Gastrocnemius medialis (tissue), 4 donors: ENCODE results near the gene LYPD6B. TPM values are rescaled to one million over a fixed set of nuclear protein-coding genes. Genes with fewer than 3 reads are reported as not detected.

Experiments
- ATAC-seq, 2 donors: fragments of 150-250 bp; one replicate each; pipeline ENCODE4 v1.9.1; 2016
- DNase-seq, 2 donors: peaks; one replicate each; pipeline ENCODE4 v3.0.0-alpha.2; 2019
- H3K27ac ChIP-seq, 4 donors: fragments of 200-600 bp; sonication (generic); 1 replicate in 1 of 4; 2 replicates in 3 of 4; pipeline ENCODE4 v1.5.1; 2016 to 2018; ENCODE audit warnings: mild to moderate bottlenecking in 2 of 4, moderate library complexity in 1 of 4
- H3K27me3 ChIP-seq, 3 donors: fragments of 200-600 bp; sonication (generic) in 2 of 3; 1 replicate in 1 of 3; 2 replicates in 2 of 3; pipeline versions ENCODE4 v1.5.1 to v1.6.0; 2016 to 2019; ENCODE audit warnings: mild to moderate bottlenecking in 1 of 3, moderate library complexity in 1 of 3
- H3K36me3 ChIP-seq, 2 donors: fragments of 200-600 bp; sonication (generic) in 1 of 2; one replicate each; pipeline ENCODE4 v1.5.1; 2017 to 2018
- H3K4me1 ChIP-seq, 2 donors: fragments of 200-600 bp; sonication (generic) in 1 of 2; one replicate each; pipeline ENCODE4 v1.5.1; 2016 to 2017; ENCODE audit warnings: mild to moderate bottlenecking in 2 of 2
- H3K4me3 ChIP-seq, 4 donors: fragments of 200-600 bp; sonication (generic) in 3 of 4; 1 replicate in 1 of 4; 2 replicates in 3 of 4; pipeline ENCODE4 v1.5.1; 2016 to 2019; ENCODE audit warnings: mild to moderate bottlenecking in 2 of 4
- H3K9me3 ChIP-seq, 3 donors: fragments of 200-600 bp; sonication (generic) in 2 of 3; 1 replicate in 1 of 3; 2 replicates in 2 of 3; pipeline ENCODE4 v1.5.1; 2016 to 2019
- POLR2A ChIP-seq, 2 donors: fragments of 450-650 bp; IDR thresholded peaks; one replicate each; pipeline ENCODE4 v1.6.1; 2017; ENCODE audit warnings: antibody characterized with exemption in 2 of 2, mild to moderate bottlenecking in 2 of 2, moderate library complexity in 2 of 2
- in situ Hi-C, 4 donors: fragments of 200-750 bp; cut with MboI; loops; one replicate each; pipeline versions ENCODE4 v1.15.0 to v1.8.0; 2017; ENCODE audit warnings: low sequenced_read_pairs in 4 of 4
- intact Hi-C: fragments of 100-400 bp; cut with DNase I; formaldehyde crosslinking; loops from one replicate; pipeline ENCODE4 v1.15.1; 2023; ENCODE audit warnings: low total_unique reads
- total RNA-seq, 4 donors: library from RNA; depleted of rRNA; stranded (reverse); fragments of >200 nt; gene quantifications; one replicate each; pipeline versions ENCODE4 v1.1.0 to v1.2.3, GENCODE V29; 2016
- TF ChIP-seq, protein P1 (sequence below), 5 experiments: fragments of 450-650 bp in 3 of 5; fragments of 200-600 bp in 2 of 5; sonication (generic) in 2 of 5; IDR thresholded peaks in 4 of 5; conservative IDR thresholded peaks in 1 of 5; 1 replicate in 4 of 5; 2 replicates in 1 of 5; pipeline ENCODE4 v1.5.1; 2016 to 2019; ENCODE audit warnings: antibody characterized with exemption in 5 of 5, mild to moderate bottlenecking in 3 of 5, moderate library complexity in 3 of 5

The LYPD6B gene
- total RNA-seq, 4 donors from 2014 or later: not detected

DNA sequence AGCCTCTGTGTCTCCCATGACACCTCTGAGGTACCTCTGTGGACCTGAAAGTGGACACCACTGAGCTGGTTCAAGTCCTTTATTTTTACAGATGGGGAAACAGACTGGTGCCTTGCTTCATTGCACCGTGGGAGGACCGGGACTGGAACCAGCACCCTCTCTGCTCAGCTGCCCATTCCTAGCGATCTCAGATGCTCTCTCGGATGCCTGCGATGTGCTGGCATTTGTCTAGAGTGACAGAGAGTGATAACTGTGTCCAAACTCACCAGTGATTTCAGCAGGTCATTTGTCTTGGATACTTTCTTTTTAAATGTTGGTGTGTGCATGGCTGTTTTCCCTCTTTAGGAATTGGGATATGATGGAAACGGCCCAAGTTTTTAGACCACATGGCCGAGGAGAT lies 30.1 kb upstream of the LYPD6B start:
- no peak for ATAC-seq
- no peak for DNase-seq
- no peaks in the 10 kb centered on the region for H3K36me3 ChIP-seq
- H3K4me3 ChIP-seq: no peak overlapping the region
- no peak overlapping the region for H3K27ac ChIP-seq
- no peak for TF ChIP-seq POLR2A (IDR thresholded peaks at IDR 0.05)
- TF ChIP-seq, protein P1, sequence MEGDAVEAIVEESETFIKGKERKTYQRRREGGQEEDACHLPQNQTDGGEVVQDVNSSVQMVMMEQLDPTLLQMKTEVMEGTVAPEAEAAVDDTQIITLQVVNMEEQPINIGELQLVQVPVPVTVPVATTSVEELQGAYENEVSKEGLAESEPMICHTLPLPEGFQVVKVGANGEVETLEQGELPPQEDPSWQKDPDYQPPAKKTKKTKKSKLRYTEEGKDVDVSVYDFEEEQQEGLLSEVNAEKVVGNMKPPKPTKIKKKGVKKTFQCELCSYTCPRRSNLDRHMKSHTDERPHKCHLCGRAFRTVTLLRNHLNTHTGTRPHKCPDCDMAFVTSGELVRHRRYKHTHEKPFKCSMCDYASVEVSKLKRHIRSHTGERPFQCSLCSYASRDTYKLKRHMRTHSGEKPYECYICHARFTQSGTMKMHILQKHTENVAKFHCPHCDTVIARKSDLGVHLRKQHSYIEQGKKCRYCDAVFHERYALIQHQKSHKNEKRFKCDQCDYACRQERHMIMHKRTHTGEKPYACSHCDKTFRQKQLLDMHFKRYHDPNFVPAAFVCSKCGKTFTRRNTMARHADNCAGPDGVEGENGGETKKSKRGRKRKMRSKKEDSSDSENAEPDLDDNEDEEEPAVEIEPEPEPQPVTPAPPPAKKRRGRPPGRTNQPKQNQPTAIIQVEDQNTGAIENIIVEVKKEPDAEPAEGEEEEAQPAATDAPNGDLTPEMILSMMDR (IDR thresholded peaks at IDR 0.05 in 4 of 5, conservative IDR thresholded peaks at IDR 0.05 in 1 of 5): no peak
- in situ Hi-C loops (no loop called here), intact Hi-C loops (no loop called here)
- H3K4me1 ChIP-seq: no peaks in the 10 kb centered on the region
- peaks cover 0 to 3% (median 0%) of the 10 kb centered on the region in 3 donors for H3K27me3 ChIP-seq
- H3K9me3 ChIP-seq: no peaks in the 10 kb centered on the region

DNA sequence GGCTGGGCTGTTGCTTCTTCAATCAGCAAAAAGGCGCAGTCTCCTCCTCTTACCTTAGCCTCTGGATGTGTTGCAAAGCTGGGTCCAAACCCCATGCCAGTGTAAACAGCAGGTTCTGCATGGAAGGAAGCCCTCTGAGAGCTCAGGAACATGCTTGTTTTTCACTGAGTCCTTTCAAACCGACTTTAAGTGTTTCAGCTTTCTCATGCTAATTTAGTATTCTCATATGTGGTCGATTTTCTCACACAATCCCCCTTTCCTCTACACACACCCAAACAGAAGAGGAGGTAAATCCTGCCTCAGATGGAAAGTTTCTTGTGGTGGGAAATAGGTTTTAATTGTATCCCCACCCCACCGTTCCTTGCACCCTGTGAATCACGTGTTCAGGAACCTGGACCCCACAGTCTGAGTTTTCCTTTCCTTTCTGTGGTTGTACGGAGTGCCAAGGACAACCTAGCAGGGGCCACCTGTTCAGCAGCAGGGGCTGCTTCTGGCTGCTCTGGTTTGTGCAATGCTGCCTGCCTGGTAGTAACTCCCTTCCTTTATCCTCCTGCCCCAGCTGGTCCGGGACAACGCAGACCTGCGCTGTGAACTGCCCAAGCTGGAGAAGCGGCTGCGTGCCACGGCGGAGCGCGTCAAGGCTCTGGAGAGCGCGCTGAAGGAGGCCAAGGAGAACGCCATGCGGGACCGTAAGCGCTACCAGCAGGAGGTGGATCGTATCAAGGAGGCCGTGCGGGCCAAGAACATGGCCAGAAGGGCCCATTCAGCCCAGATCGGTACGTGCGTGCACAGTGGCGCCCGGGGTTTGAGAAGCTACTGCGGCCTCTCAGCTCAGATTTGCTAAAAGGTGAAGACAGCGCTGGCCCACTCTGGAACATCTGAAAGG lies 28.7 kb upstream of the LYPD6B start:
- Histone ChIP-seq H3K4me3 (no peak overlapping the region), H3K9me3 (no peaks in the 10 kb centered on the region), H3K36me3 (no peaks in the 10 kb centered on the region), H3K4me1 (no peaks in the 10 kb centered on the region), H3K27ac (no peak overlapping the region), H3K27me3 (peaks cover 0 to 3% (median 0%) of the 10 kb centered on the region in 3 donors)
- in situ Hi-C loops (loop anchor here in 1 of 4 donors (10.0 kb wide), 1 partner anchor 555 kb away; no protein-coding TSS in a partner anchor), intact Hi-C loops (no loop called here)
- DNase-seq (no peak), ATAC-seq (no peak)
- TF ChIP-seq, protein P1 (IDR thresholded peaks at IDR 0.05 in 4 of 5, conservative IDR thresholded peaks at IDR 0.05 in 1 of 5): no peak
- TF ChIP-seq POLR2A (IDR thresholded peaks at IDR 0.05): no peak

DNA sequence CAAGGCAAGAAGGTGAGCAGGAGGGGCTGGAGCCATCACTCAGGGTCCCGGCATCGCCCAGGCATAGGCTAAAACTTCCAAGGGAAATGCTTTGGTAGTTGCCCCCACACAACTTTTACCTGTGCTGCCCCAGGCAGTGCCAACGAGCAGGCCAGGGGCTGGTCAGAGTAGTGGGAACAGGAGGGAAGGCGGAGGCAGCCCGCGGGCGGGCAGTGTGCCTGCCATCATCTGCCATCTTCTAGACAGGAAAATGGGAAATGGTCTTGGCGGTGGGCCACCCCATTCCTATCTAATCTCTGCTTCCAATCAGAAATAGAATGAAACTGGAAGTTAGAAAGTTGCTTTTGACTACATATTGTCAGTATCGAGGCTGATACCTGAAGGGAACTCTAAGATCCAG lies 26.0 kb upstream of the LYPD6B start:
- Histone ChIP-seq H3K27me3 (peaks cover 0 to 3% (median 0%) of the 10 kb centered on the region in 3 donors), H3K36me3 (no peaks in the 10 kb centered on the region), H3K9me3 (no peaks in the 10 kb centered on the region), H3K4me3 (no peak overlapping the region), H3K4me1 (no peaks in the 10 kb centered on the region), H3K27ac (no peak overlapping the region)
- in situ Hi-C loops: loop anchor here in 1 of 4 donors (10.0 kb wide), 1 partner anchor 552 kb away; no protein-coding TSS in a partner anchor
- ATAC-seq (no peak), DNase-seq (no peak)
- no peak for TF ChIP-seq POLR2A (IDR thresholded peaks at IDR 0.05)
- TF ChIP-seq, protein P1 (IDR thresholded peaks at IDR 0.05 in 4 of 5, conservative IDR thresholded peaks at IDR 0.05 in 1 of 5): no peak
- intact Hi-C loops: no loop called here

- no peaks in the 10 kb centered on the region for H3K9me3 ChIP-seq
Measured at GRCh38 chr2:149015501-149015900, 23.0 kb upstream of the LYPD6B start.

More at GRCh38 chr2:149015501-149015900, 23.0 kb upstream of the LYPD6B start:
- no peak for DNase-seq
- in situ Hi-C loops (loop anchor here (5.0 to 10.0 kb wide), 3 partner anchors 547 to 552 kb away; no protein-coding TSS in a partner anchor), intact Hi-C loops (no loop called here)
- ATAC-seq: no peak
- H3K4me3 ChIP-seq: no peak overlapping the region
- no peaks in the 10 kb centered on the region for H3K36me3 ChIP-seq
- no peaks in the 10 kb centered on the region for H3K4me1 ChIP-seq
- no peaks in the 10 kb centered on the region for H3K27me3 ChIP-seq
- no peak for TF ChIP-seq POLR2A (IDR thresholded peaks at IDR 0.05)
- TF ChIP-seq, protein P1 (IDR thresholded peaks at IDR 0.05 in 4 of 5, conservative IDR thresholded peaks at IDR 0.05 in 1 of 5): no peak
- H3K27ac ChIP-seq: no peak overlapping the region
